ENCODE data around the gene DMKN. TPM values are rescaled to one million over a fixed set of nuclear protein-coding genes. Genes with fewer than 3 reads are reported as not detected.
A peak's percentile ranks its signal among the peaks of the same experiment; 100 is the strongest.

DMKN gene, protein sequence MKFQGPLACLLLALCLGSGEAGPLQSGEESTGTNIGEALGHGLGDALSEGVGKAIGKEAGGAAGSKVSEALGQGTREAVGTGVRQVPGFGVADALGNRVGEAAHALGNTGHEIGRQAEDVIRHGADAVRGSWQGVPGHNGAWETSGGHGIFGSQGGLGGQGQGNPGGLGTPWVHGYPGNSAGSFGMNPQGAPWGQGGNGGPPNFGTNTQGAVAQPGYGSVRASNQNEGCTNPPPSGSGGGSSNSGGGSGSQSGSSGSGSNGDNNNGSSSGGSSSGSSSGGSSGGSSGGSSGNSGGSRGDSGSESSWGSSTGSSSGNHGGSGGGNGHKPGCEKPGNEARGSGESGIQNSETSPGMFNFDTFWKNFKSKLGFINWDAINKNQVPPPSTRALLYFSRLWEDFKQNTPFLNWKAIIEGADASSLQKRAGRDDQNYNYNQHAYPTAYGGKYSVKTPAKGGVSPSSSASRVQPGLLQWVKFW
- total RNA-seq (100 to 1,000 TPM; 104 to 136 TPM), polyA plus RNA-seq (ENCODE audit: insufficient read length in 6 of 6) (100 to 1,000 TPM in 5 of 6 donors, 10 to 100 TPM in 1; 92.5 to 140 (median 111) TPM)
- long read RNA-seq, donor 1, partial matches to known transcripts: 0 of 25 reads
- long read RNA-seq, donor 1, other reads (novel, unspliced or antisense): 0 of 25 reads
- long read RNA-seq, donor 2, partial matches to known transcripts: 0 of 10 reads
- long read RNA-seq, donor 2, other reads (novel, unspliced or antisense): 0 of 10 reads
- long read RNA-seq, donor 3, partial matches to known transcripts: 0 of 14 reads
- long read RNA-seq, donor 3, other reads (novel, unspliced or antisense): 0 of 14 reads
- long read RNA-seq, donor 4, transcript DMKN-202 (6 exons, 458 nt): minor isoform, 5 of 104 reads
- long read RNA-seq, donor 4, transcript DMKN-245 (5 exons, 441 nt): major isoform, 6 of 104 reads
- long read RNA-seq, donor 4, partial matches to known transcripts: 9 of 104 reads
- long read RNA-seq, donor 4, other reads (novel, unspliced or antisense): 66 of 104 reads
- long read RNA-seq, donor 5, transcript DMKN-239 (5 exons, 577 nt): major isoform, 5 of 39 reads
- long read RNA-seq, donor 5, partial matches to known transcripts: 12 of 39 reads
- long read RNA-seq, donor 5, other reads (novel, unspliced or antisense): 0 of 39 reads
- long read RNA-seq, donor 6, partial matches to known transcripts: 0 of 21 reads
- long read RNA-seq, donor 6, other reads (novel, unspliced or antisense): 0 of 21 reads
- long read RNA-seq, donor 7, partial matches to known transcripts: 0 of 5 reads
- long read RNA-seq, donor 7, other reads (novel, unspliced or antisense): 0 of 5 reads
- long read RNA-seq, donor 8, partial matches to known transcripts: 0 of 10 reads
- long read RNA-seq, donor 8, other reads (novel, unspliced or antisense): 0 of 10 reads
- long read RNA-seq, donor 9: 0 reads
- long read RNA-seq, donor 10, partial matches to known transcripts: 4 of 80 reads
- long read RNA-seq, donor 10, other reads (novel, unspliced or antisense): 57 of 80 reads
- long read RNA-seq, donor 11: 0 reads
- long read RNA-seq, donor 12, partial matches to known transcripts: 0 of 8 reads
- long read RNA-seq, donor 12, other reads (novel, unspliced or antisense): 0 of 8 reads

DNA sequence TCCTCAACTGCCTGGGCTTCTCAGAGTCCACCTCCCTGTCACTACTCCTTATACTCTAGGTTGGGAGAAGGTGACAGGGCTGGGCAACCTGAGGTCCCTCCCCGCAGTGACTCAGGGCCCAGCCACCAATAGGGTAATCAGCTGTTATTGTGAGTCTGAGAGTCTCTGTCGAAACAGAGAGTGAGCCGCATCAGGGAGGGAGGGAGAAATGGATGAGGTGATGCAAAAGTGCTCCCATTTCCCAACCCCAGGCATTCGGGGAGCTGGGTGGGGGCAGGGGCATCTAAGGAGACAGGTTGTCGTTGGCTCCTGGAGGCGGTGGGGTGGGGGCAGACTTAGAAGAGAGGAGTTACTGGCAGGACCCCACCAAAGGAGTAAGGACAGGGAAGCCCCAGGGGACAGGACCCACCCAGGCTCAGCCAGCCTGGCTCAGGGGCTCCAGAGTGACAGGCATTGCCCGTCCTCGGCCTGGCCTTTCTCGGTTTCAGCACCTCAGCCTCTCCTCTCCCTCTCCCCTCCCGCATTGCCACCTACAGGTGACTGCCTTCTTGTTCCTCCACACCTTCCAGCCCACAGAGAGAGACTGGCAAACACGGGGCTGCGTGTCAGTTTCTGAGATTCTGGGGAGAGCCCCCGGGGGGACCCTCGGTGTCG, at the start of gene DMKN:
TSS of gene DMKN (minus strand) at position 22 of the 654 bp plus-strand sequence. CDS start 174 bp downstream, outside the sequence.
- ATAC-seq: peak; percentile 3
- DNase-seq: no peak
- peaks cover 4 to 66% of the 10 kb centered on the region in 2 donors for H3K27me3 ChIP-seq

DNA sequence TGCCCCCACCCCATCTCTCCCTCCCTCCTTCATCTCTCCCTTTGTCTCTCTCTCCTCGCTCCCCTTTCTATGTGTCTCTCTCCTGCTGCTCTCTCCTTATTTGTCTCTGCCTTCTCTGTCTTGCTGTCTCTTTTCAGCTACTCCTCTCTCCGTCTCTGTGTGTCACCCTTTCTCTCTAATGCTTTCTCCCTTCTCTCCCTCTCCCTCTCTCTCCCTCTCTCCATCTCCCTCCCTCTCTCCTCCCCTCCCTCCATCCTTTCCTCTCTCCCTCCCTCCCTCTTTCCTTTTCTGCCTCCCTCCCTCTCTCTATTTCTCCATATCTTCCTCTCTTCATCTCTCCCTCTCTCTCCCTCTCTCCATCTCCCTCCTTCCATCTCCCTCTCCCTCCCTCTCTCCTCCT, 49.3 kb upstream of the DMKN start:
- no peak overlapping the region for H3K4me3 ChIP-seq
- peaks cover 0 to 8% of the 10 kb centered on the region in 2 donors for H3K4me1 ChIP-seq
- peaks cover 13 to 75% of the 10 kb centered on the region in 2 donors for H3K27me3 ChIP-seq
- intact Hi-C loops (cut with DNase I): no loop called here
- H3K27ac ChIP-seq: no peak overlapping the region
- no peaks in the 10 kb centered on the region for H3K36me3 ChIP-seq
- DNase-seq (no peak), ATAC-seq (no peak)
- TF ChIP-seq CTCF (IDR thresholded peaks at IDR 0.05): no peak
- H3K9me3 ChIP-seq: no peaks in the 10 kb centered on the region

More for the DNA sequence above, at the start of gene DMKN:
- Histone ChIP-seq H3K36me3 (no peaks in the 10 kb centered on the region), H3K9me3 (no peaks in the 10 kb centered on the region), H3K27ac (no peak within 1 kb of the TSS), H3K4me1 (peaks cover 0 to 7% of the 10 kb centered on the region in 2 donors), H3K4me3 (no peak within 1 kb of the TSS)
- intact Hi-C loops (cut with DNase I): no loop called here
- no peak for TF ChIP-seq CTCF (IDR thresholded peaks at IDR 0.05)

DNA sequence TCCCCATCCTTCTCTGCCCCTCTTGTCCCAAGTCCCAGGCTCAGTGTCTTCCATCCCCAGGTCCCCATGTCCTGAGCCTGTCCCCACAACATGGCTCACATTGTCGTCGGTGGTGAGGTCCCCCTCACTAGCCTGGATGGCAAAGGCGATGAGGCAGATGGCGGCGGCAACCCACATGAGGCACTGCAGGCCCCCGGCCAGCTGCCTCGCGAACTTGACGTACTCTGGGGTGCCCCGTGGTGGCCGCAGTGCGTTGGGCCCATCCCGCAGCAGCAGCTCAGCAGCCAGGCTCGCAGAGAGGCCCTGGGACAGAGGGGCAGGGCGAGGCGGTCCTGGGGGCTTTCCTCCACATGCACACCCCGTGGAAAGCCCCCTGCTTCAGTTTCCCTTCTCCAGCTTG, 48.9 kb upstream of the DMKN start:
- Histone ChIP-seq H3K4me3 (no peak overlapping the region), H3K9me3 (no peaks in the 10 kb centered on the region), H3K4me1 (peaks cover 0 to 8% of the 10 kb centered on the region in 2 donors), H3K27me3 (peaks cover 13 to 80% of the 10 kb centered on the region in 2 donors), H3K27ac (no peak overlapping the region), H3K36me3 (no peaks in the 10 kb centered on the region)
- ATAC-seq (no peak), DNase-seq (no peak)
- intact Hi-C loops (cut with DNase I): no loop called here
- TF ChIP-seq CTCF (IDR thresholded peaks at IDR 0.05): no peak

GRCh38 chr19:35561436-35561835, 48.0 kb upstream of the DMKN start:
- no peaks in the 10 kb centered on the region for H3K36me3 ChIP-seq
- H3K27ac ChIP-seq: no peak overlapping the region
- H3K27me3 ChIP-seq: peaks cover 13 to 86% of the 10 kb centered on the region in 2 donors

More at GRCh38 chr19:35561436-35561835, 48.0 kb upstream of the DMKN start:
- H3K4me1 ChIP-seq: peaks cover 0 to 8% of the 10 kb centered on the region in 2 donors
- no peak for DNase-seq
- intact Hi-C loops (cut with DNase I): no loop called here
- H3K9me3 ChIP-seq: no peaks in the 10 kb centered on the region
- no peak for TF ChIP-seq CTCF (IDR thresholded peaks at IDR 0.05)
- H3K4me3 ChIP-seq: no peak overlapping the region
- no peak for ATAC-seq
